GM12878 (cell line): Measurements from ENCODE around the gene BANP. TPM values are rescaled to one million over a fixed set of nuclear protein-coding genes. Genes with fewer than 3 reads are reported as not detected.

Source experiments
- ATAC-seq: fragments of 200-7000 bp; cut with Tn5 transposase; 3 replicates; pipeline ENCODE4 v1.9.1; 2020; ENCODE audit warnings: mild to moderate bottlenecking, moderate library complexity
- BruUV-seq: library from RNA; stranded (reverse); fragments of 400-500 nt; replicated peaks from 2 replicates; lab custom pipeline; 2021; lab: Mats Ljungman, UMichigan
- CTCF ChIA-PET: fragments of 300-600 bp; sonication (Branson Sonifier 250); formaldehyde crosslinking; extraction: SDS; loops from one replicate; lab custom pipeline; 2021; ENCODE audit warnings: inconsistent platforms; lab: Yijun Ruan, JAX
- POLR2A ChIA-PET: fragments of 350-600 bp; formaldehyde crosslinking; extraction: SDS; loops from one replicate; lab custom pipeline; 2021; ENCODE audit warnings: inconsistent platforms; lab: Charles Lee
- RAD21 ChIA-PET: fragments of 300-600 bp; sonication (Branson Sonifier 250); formaldehyde crosslinking; loops from one replicate; lab custom pipeline; 2023; ENCODE audit warnings: antibody characterized with exemption; ENCODE audit not compliant: unreplicated experiment; lab: Charles Lee
- SMC1A ChIA-PET: fragments of 300-600 bp; sonication (Branson Sonifier 250); formaldehyde crosslinking; loops from one replicate; lab custom pipeline; 2023; ENCODE audit not compliant: unreplicated experiment, uncharacterized antibody; lab: Charles Lee
- DNase-seq: peaks from one replicate; pipeline ENCODE4 v3.0.0-alpha.2; 2011; ENCODE audit warnings: low read depth, low spot score
- FAIRE-seq: peaks from 3 replicates; lab custom pipeline; 2011; peaks lifted over from hg19 to GRCh38; lab: Jason Lieb, UNC
- H2AFZ ChIP-seq: 2 replicates; pipeline ENCODE4 v1.6.0; 2011; ENCODE audit warnings: low read depth, low read length, control low read depth; ENCODE audit not compliant: control insufficient read depth
- H3K27ac ChIP-seq: 2 replicates; pipeline ENCODE4 v1.5.1; 2011; ENCODE audit warnings: control low read depth; ENCODE audit not compliant: control insufficient read depth, insufficient read depth
- H3K27me3 ChIP-seq, 2 experiments: replicated peaks in 1 of 2; 2 replicates each; pipeline versions ENCODE4 v1.6.0 to v1.6.1; 2011; ENCODE audit warnings: low read length in 1 of 2; ENCODE audit not compliant: control insufficient read depth in 2 of 2, insufficient read depth in 2 of 2
- H3K36me3 ChIP-seq, 2 experiments: 2 replicates each; pipeline ENCODE4 v1.5.1; 2011; ENCODE audit warnings: low read length in 1 of 2; ENCODE audit not compliant: control insufficient read depth in 2 of 2, insufficient read depth in 2 of 2
- H3K4me1 ChIP-seq: 2 replicates; pipeline ENCODE4 v1.6.1; 2011; ENCODE audit warnings: mild to moderate bottlenecking, low read length, moderate library complexity, mixed read lengths; ENCODE audit not compliant: control insufficient read depth, insufficient read depth
- H3K4me2 ChIP-seq: 2 replicates; pipeline ENCODE4 v1.6.0; 2011; ENCODE audit warnings: control low read depth; ENCODE audit not compliant: control insufficient read depth, insufficient read depth
- H3K4me3 ChIP-seq: fragments of 200-600 bp; sonication (generic); 2 replicates; pipeline ENCODE4 v1.5.1; 2016
- H3K79me2 ChIP-seq: 2 replicates; pipeline ENCODE4 v1.6.0; 2011; ENCODE audit warnings: low read length; ENCODE audit not compliant: control insufficient read depth, insufficient read depth
- H3K9ac ChIP-seq: 2 replicates; pipeline ENCODE4 v1.8.0; 2011; ENCODE audit warnings: low read length, control low read depth, mixed read lengths; ENCODE audit not compliant: control insufficient read depth, insufficient read depth
- H3K9me3 ChIP-seq: replicated peaks from 3 replicates; pipeline ENCODE4 v1.5.1; 2011; ENCODE audit warnings: mild to moderate bottlenecking, low read length; ENCODE audit not compliant: control insufficient read depth, insufficient read depth
- H4K20me1 ChIP-seq: 2 replicates; pipeline ENCODE4 v1.6.0; 2011; ENCODE audit not compliant: control insufficient read depth, insufficient read depth
- CEBPB ChIP-seq, 2 experiments: fragments of 150-350 bp in 1 of 2; IDR thresholded peaks; 2 replicates each; pipeline ENCODE4 v1.6.1; 2012 to 2014; ENCODE audit warnings: low read depth in 2 of 2, low read length in 2 of 2, borderline replicate concordance in 1 of 2, inconsistent platforms in 1 of 2
- CUX1 ChIP-seq: IDR thresholded peaks from 2 replicates; pipeline ENCODE4 v1.6.1; 2012; ENCODE audit warnings: improper control_type of control experiment, low read depth, low read length; ENCODE audit not compliant: insufficient replicate concordance
- EP300 ChIP-seq, 2 experiments: fragments of 150-350 bp in 1 of 2; IDR thresholded peaks; 2 replicates each; pipeline ENCODE4 v1.6.1; 2011 to 2012; ENCODE audit warnings: low read depth in 2 of 2, low read length in 2 of 2, borderline replicate concordance in 1 of 2, improper control_type of control experiment in 1 of 2, inconsistent platforms in 1 of 2; ENCODE audit not compliant: control insufficient read depth in 1 of 2
- EZH2 ChIP-seq: IDR thresholded peaks from 2 replicates; pipeline ENCODE4 v1.6.1; 2012; ENCODE audit warnings: low read depth, mild to moderate bottlenecking, control low read depth, inconsistent platforms, low read length, borderline replicate concordance; ENCODE audit not compliant: control insufficient read depth
- MYB ChIP-seq: fragments of 150-350 bp; IDR thresholded peaks from 2 replicates; pipeline ENCODE4 v1.6.1; 2014; ENCODE audit warnings: mild to moderate bottlenecking, low read depth, low read length, borderline replicate concordance
- NR2F1 ChIP-seq: fragments of 450-650 bp; conservative IDR thresholded peaks from 2 replicates; pipeline ENCODE4 v1.6.1; 2017; ENCODE audit warnings: mild to moderate bottlenecking
- POU2F2 ChIP-seq: IDR thresholded peaks from 3 replicates; pipeline ENCODE4 v1.6.1; 2011; ENCODE audit warnings: low read depth, mild to moderate bottlenecking, low read length, borderline replicate concordance
- SIN3A ChIP-seq: IDR thresholded peaks from 2 replicates; pipeline ENCODE4 v1.6.1; 2012; ENCODE audit warnings: low read depth, low read length, improper control_type of control experiment
- TAF1 ChIP-seq: IDR thresholded peaks from 2 replicates; pipeline ENCODE4 v1.6.1; 2011; ENCODE audit warnings: mild to moderate bottlenecking, low read depth, low read length, borderline replicate concordance
- TCF12 ChIP-seq: IDR thresholded peaks from 2 replicates; pipeline ENCODE4 v1.6.1; 2011; ENCODE audit warnings: low read depth, mild to moderate bottlenecking, low read length
- WGBS: methylation state at CpG from one replicate; pipeline ENCODE4 v1.1.6; 2016; ENCODE audit warnings: low lambda C conversion rate; ENCODE audit not compliant: insufficient replicate concordance, insufficient coverage; ENCODE audit errors: missing lambda C conversion rate; 5-methylcytosine and 5-hydroxymethylcytosine counted together
- in situ Hi-C: fragments of 300-500 bp; cut with MboI; formaldehyde crosslinking; loops from 9 replicates; pipeline ENCODE4 v1.14.3; 2018; ENCODE audit warnings: mixed read lengths
- intact Hi-C: fragments of 100-400 bp; cut with micrococcal nuclease; formaldehyde crosslinking; loops from one replicate; pipeline ENCODE4 v1.14.2; 2022; ENCODE audit not compliant: unreplicated experiment
- polyA plus RNA-seq, 11 experiments: library from polyadenylated mRNA; depleted of rRNA in 4 of 11; unstranded in 6 of 11; stranded (reverse) in 5 of 11; fragments of >200 nt; fragmentation: Nextera tagmentation in 4 of 11; fragmentation: Illumina TruSeq in 1 of 11; extraction: Ambion mirVana in 4 of 11; extraction: Trizol in 1 of 11; gene quantifications; 1 replicate in 1 of 11; 2 replicates in 10 of 11; pipeline versions ENCODE4 v1.2.1 to v1.2.3, GENCODE V29; 2011 to 2016; ENCODE audit warnings: inconsistent platforms in 2 of 11, missing spikeins in 2 of 11, low read depth in 1 of 11
- total RNA-seq, 4 experiments: library from RNA; depleted of rRNA in 3 of 4; stranded (reverse); fragments of >200 nt in 3 of 4; fragmentation: Illumina TruSeq in 1 of 4; extraction: Trizol in 1 of 4; gene quantifications; 2 replicates each; pipeline versions ENCODE4 v1.2.1 to v1.2.3, GENCODE V29; 2013 to 2021

BANP gene
- total and polyA plus RNA-seq, 10 of the 15 experiments (the other 5 are each of a cell fraction or from before 2014, with no cell fraction given), result 3.9 to 21.9 (median 12.2) TPM

- no peak for TF ChIP-seq CUX1
Observed at GRCh38 chr16:88056212-88056611, 105.0 kb downstream of the BANP start (continued).

- H2AFZ ChIP-seq, result no peak overlapping the region
Observed at GRCh38 chr16:88057656-88058055, 106.4 kb downstream of the BANP start.

More at GRCh38 chr16:88057656-88058055, 106.4 kb downstream of the BANP start:
- FAIRE-seq (no peak), ATAC-seq (no peak), DNase-seq (no peak)
- Histone ChIP-seq H3K36me3 (peaks cover 0 to 3% of the 10 kb centered on the region in 2 experiments; a peak in 2 of 4 replicates), H3K9ac (no peak overlapping the region), H3K27me3 (no peaks in the 10 kb centered on the region), H3K4me2 (no peak overlapping the region), H3K9me3 (no peaks in the 10 kb centered on the region; the same call in 2 of the 3 replicates), H3K27ac (no peak overlapping the region), H4K20me1 (no peaks in the 10 kb centered on the region), H3K4me1 (no peaks in the 10 kb centered on the region), H3K79me2 (no peaks in the 10 kb centered on the region), H3K4me3 (no peak overlapping the region)
- RAD21 ChIA-PET, result no interaction called here
- CTCF ChIA-PET, result no interaction called here
- SMC1A ChIA-PET, result no interaction called here
- POLR2A ChIA-PET, result interaction anchor here (0.6 kb wide), 1 partner anchor 8 kb away, joined by 3 read pairs; no protein-coding TSS in a partner anchor
- in situ Hi-C loops (no loop called here), intact Hi-C loops (no loop called here)
- no TSS peak for BruUV-seq
- 97% methylated on average over 26 of the region's 26 CpGs for WGBS
- TF ChIP-seq POU2F2 (no peak), NR2F1 (no peak), SIN3A (no peak), EZH2 (no peak), MYB (no peak), CEBPB (IDR thresholded peaks at IDR 0.05; ENCODE audit: borderline replicate concordance in 1 of 2, low read depth in 2 of 2, low read length in 2 of 2) (no peak), EP300 (IDR thresholded peaks at IDR 0.05; ENCODE audit: borderline replicate concordance in 1 of 2, control insufficient read depth in 1 of 2, low read depth in 2 of 2, low read length in 2 of 2) (no peak), TAF1 (no peak), TCF12 (no peak)
